KMS-11 (cell line): Measurements from ENCODE around the gene PCDHGB1.
"Not testable (repeated sequence)": the region's sequence is repeated elsewhere in the genome, so short reads cannot be mapped to it uniquely, and the experiment has no call there.

Experiments used
- H2AFZ ChIP-seq: fragments of 200-600 bp; sonication (generic); 2 replicates; pipeline ENCODE4 v1.6.1; 2016; ENCODE audit warnings: antibody characterized with exemption, mixed run types, low read depth
- H3K27ac ChIP-seq: fragments of 200-600 bp; sonication (generic); 2 replicates; pipeline ENCODE4 v1.6.1; 2016; ENCODE audit warnings: mild to moderate bottlenecking, mixed run types
- H3K27me3 ChIP-seq: fragments of 200-600 bp; sonication (generic); 2 replicates; pipeline ENCODE4 v1.6.1; 2017; ENCODE audit warnings: mild to moderate bottlenecking, low read depth, mixed run types, moderate library complexity; ENCODE audit not compliant: insufficient read depth
- H3K36me3 ChIP-seq: fragments of 200-600 bp; sonication (generic); 2 replicates; pipeline ENCODE4 v1.6.1; 2017; ENCODE audit warnings: mild to moderate bottlenecking, mixed run types; ENCODE audit not compliant: insufficient read depth
- H3K4me1 ChIP-seq: fragments of 200-600 bp; sonication (generic); 2 replicates; pipeline ENCODE4 v1.6.1; 2016; ENCODE audit warnings: mild to moderate bottlenecking, low read depth, mixed run types; ENCODE audit not compliant: poor library complexity, severe bottlenecking
- H3K4me2 ChIP-seq: fragments of 200-600 bp; sonication (generic); 2 replicates; pipeline ENCODE4 v1.7.0; 2016; ENCODE audit warnings: mild to moderate bottlenecking, mixed run types
- H3K4me3 ChIP-seq: fragments of 200-600 bp; sonication (generic); IDR thresholded peaks from 2 replicates; pipeline ENCODE4 v1.6.1; 2017; ENCODE audit warnings: low read depth, low read length, mixed read lengths; ENCODE audit not compliant: insufficient read depth
- H3K79me2 ChIP-seq: fragments of 200-600 bp; sonication (generic); 2 replicates; pipeline ENCODE4 v1.6.1; 2016; ENCODE audit warnings: low read depth, mixed run types; ENCODE audit not compliant: insufficient read depth
- H3K9ac ChIP-seq: fragments of 200-600 bp; sonication (generic); 2 replicates; pipeline ENCODE4 v1.6.1; 2016; ENCODE audit warnings: mild to moderate bottlenecking, mixed run types
- H4K20me1 ChIP-seq: fragments of 200-600 bp; sonication (generic); 2 replicates; pipeline ENCODE4 v1.6.1; 2016; ENCODE audit warnings: mild to moderate bottlenecking, mixed run types; ENCODE audit not compliant: insufficient read depth
- TF ChIP-seq, protein P1 (sequence below): fragments of 200-600 bp; sonication (generic); conservative IDR thresholded peaks from 2 replicates; pipeline ENCODE4 v1.6.1; 2017; ENCODE audit warnings: low read depth, mild to moderate bottlenecking, antibody characterized with exemption, low read length, moderate library complexity, mixed read lengths

PCDHGB1 gene

DNA sequence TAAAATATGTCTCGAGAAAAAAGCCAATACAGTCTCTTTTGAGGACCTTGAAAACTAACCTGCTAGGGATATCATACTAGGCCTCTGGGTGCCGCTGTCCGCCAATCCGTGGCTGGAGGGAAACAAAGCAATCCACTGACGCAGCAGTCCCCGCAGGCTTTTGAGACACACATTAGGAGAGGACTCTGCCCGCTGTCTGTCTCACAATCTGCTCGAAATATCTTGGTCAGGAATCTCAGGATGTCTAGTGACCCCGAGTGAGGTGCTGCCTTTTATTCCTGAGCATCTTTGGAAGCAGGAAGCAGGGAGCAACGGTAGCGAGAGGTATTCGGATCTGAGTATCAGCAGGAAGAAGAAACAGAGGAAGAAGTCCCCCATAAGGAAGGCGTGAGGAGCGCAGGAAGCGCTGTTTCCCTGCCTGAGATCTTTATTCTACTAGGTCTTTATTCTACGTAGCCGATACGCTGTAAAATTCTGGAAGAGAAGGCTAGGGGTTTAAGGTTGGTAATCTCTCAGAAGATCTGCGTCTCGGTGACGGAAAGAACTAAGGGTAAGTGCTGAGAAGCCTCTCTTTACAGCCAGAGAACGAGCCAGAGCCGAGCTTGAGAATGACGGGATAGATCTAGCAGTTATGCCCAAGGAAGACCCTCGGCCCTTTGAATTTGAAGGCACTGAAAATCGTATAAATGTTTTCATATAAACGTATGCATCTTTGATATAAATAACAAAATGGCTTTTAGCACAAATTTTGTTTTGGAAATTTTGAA, 23.6 kb upstream of the PCDHGB1 start:
- H3K27me3 ChIP-seq = no peaks in the 10 kb centered on the region
- no peaks in the 10 kb centered on the region for H4K20me1 ChIP-seq
- H3K36me3 ChIP-seq = no peaks in the 10 kb centered on the region
- H3K4me1 ChIP-seq = no peaks in the 10 kb centered on the region
- TF ChIP-seq, protein P1, sequence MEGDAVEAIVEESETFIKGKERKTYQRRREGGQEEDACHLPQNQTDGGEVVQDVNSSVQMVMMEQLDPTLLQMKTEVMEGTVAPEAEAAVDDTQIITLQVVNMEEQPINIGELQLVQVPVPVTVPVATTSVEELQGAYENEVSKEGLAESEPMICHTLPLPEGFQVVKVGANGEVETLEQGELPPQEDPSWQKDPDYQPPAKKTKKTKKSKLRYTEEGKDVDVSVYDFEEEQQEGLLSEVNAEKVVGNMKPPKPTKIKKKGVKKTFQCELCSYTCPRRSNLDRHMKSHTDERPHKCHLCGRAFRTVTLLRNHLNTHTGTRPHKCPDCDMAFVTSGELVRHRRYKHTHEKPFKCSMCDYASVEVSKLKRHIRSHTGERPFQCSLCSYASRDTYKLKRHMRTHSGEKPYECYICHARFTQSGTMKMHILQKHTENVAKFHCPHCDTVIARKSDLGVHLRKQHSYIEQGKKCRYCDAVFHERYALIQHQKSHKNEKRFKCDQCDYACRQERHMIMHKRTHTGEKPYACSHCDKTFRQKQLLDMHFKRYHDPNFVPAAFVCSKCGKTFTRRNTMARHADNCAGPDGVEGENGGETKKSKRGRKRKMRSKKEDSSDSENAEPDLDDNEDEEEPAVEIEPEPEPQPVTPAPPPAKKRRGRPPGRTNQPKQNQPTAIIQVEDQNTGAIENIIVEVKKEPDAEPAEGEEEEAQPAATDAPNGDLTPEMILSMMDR = 0 out of 2 replicates have a peak, but pooled peaks have one; percentile 15
- peak overlapping the region; percentile 28; the same call in 1 of the 2 replicates for H3K4me2 ChIP-seq
- H3K4me3 ChIP-seq = no peak overlapping the region
- peak overlapping the region; percentile 34; the same call in 1 of the 2 replicates for H3K27ac ChIP-seq
- H3K9ac ChIP-seq = peak overlapping the region; percentile 55; the same call in 1 of the 2 replicates
- no peaks in the 10 kb centered on the region for H3K79me2 ChIP-seq
- peak overlapping the region; percentile 64 for H2AFZ ChIP-seq

GRCh38 chr5:141328231-141328630, 21.7 kb upstream of the PCDHGB1 start:
- Histone ChIP-seq H3K4me2 (no peak overlapping the region), H3K9ac (no peak overlapping the region), H3K79me2 (no peaks in the 10 kb centered on the region), H4K20me1 (no peaks in the 10 kb centered on the region), H3K4me3 (no peak overlapping the region), H2AFZ (no peak overlapping the region), H3K36me3 (no peaks in the 10 kb centered on the region), H3K27ac (no peak overlapping the region), H3K27me3 (no peaks in the 10 kb centered on the region), H3K4me1 (no peaks in the 10 kb centered on the region)
- TF ChIP-seq, protein P1 = no peak

GRCh38 chr5:141330299-141331080, 19.4 kb upstream of the PCDHGB1 start, which contains the start of gene PCDHGA1:
Gene PCDHGA1, plus strand, starts transcription at chr5:141330514.
- H3K4me2 ChIP-seq = no peak within 1 kb of the TSS
- no peak within 1 kb of the TSS for H2AFZ ChIP-seq
- H3K9ac ChIP-seq = no peak within 1 kb of the TSS
- H3K4me3 ChIP-seq = no peak within 1 kb of the TSS
- H3K27me3 ChIP-seq = no peaks in the 10 kb centered on the region
- TF ChIP-seq, protein P1 = no peak
- no peaks in the 10 kb centered on the region for H3K4me1 ChIP-seq
- H4K20me1 ChIP-seq = no peaks in the 10 kb centered on the region
- H3K36me3 ChIP-seq = no peaks in the 10 kb centered on the region
- no peaks in the 10 kb centered on the region for H3K79me2 ChIP-seq
- no peak within 1 kb of the TSS for H3K27ac ChIP-seq

DNA sequence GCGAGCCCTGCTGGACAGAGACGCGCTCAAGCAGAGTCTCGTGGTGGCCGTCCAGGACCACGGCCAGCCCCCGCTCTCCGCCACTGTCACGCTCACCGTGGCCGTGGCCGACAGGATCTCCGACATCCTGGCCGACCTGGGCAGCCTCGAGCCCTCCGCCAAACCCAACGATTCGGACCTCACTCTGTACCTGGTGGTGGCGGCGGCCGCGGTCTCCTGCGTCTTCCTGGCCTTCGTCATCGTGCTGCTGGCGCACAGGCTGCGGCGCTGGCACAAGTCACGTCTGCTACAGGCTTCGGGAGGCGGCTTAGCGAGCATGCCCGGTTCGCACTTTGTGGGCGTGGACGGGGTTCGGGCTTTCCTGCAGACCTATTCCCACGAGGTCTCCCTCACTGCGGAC, 17.3 kb upstream of the PCDHGB1 start:
- not testable (repeated sequence) for H3K27ac ChIP-seq, H3K4me3 ChIP-seq, H2AFZ ChIP-seq, H3K36me3 ChIP-seq, H3K4me1 ChIP-seq, H3K9ac ChIP-seq, H3K4me2 ChIP-seq, H3K27me3 ChIP-seq, H3K79me2 ChIP-seq, H4K20me1 ChIP-seq
